Suprapubic skin (tissue), 3 donors: Measurements from ENCODE around the gene COL25A1.

ENCODE experiments used
- CTCF ChIP-seq, 2 donors: fragments of 200-600 bp in 1 of 2; fragments of 450-650 bp in 1 of 2; sonication (generic) in 1 of 2; IDR thresholded peaks; one replicate each; pipeline ENCODE4 v1.5.1; 2016 to 2019; ENCODE audit warnings: antibody characterized with exemption in 2 of 2, mild to moderate bottlenecking in 1 of 2, moderate library complexity in 1 of 2
- POLR2A ChIP-seq, 2 donors: fragments of 450-650 bp; IDR thresholded peaks; one replicate each; pipeline ENCODE4 v1.6.1; 2017; ENCODE audit warnings: antibody characterized with exemption in 2 of 2, mild to moderate bottlenecking in 2 of 2, moderate library complexity in 2 of 2

GRCh38 chr4:108854786-108855185, 447.7 kb downstream of the COL25A1 start:
- TF ChIP-seq CTCF (IDR thresholded peaks at IDR 0.05) (no peak), POLR2A (IDR thresholded peaks at IDR 0.05) (no peak)
